TTC549 (cell line): ENCODE results near the gene NTN1.

Source experiments
- FAIRE-seq: peaks from 2 replicates; lab custom pipeline; 2012; peaks lifted over from hg19 to GRCh38; lab: Jason Lieb, UNC

Gene NTN1

GRCh38 chr17:9195961-9196670 is 174.8 kb downstream of the NTN1 start:
- no peak for FAIRE-seq

- no peak for FAIRE-seq
These were observed 178.6 kb downstream of the NTN1 start for GRCh38 chr17:9199571-9200551.

GRCh38 chr17:9200699-9201359 is 179.5 kb downstream of the NTN1 start:
- FAIRE-seq: no peak

- FAIRE-seq: no peak
These were observed 181.2 kb downstream of the NTN1 start for GRCh38 chr17:9202532-9202931.

- FAIRE-seq: no peak
These were observed 182.6 kb downstream of the NTN1 start for GRCh38 chr17:9203771-9204425.

- no peak for FAIRE-seq
These were observed 183.5 kb downstream of the NTN1 start for GRCh38 chr17:9204637-9205329.

- FAIRE-seq: no peak
These were observed 184.5 kb downstream of the NTN1 start for GRCh38 chr17:9205520-9206409.

- FAIRE-seq: no peak
These were observed 185.0 kb downstream of the NTN1 start for GRCh38 chr17:9206410-9206703.

- FAIRE-seq: no peak
These were observed 185.5 kb downstream of the NTN1 start for GRCh38 chr17:9206741-9207332.

GRCh38 chr17:9208381-9209105 is 187.2 kb downstream of the NTN1 start:
- no peak for FAIRE-seq

GRCh38 chr17:9209347-9209746 is 188.0 kb downstream of the NTN1 start:
- FAIRE-seq: no peak

GRCh38 chr17:9209781-9210370 is 188.6 kb downstream of the NTN1 start:
- no peak for FAIRE-seq

- FAIRE-seq: no peak
These were observed 189.9 kb downstream of the NTN1 start for GRCh38 chr17:9211133-9211765.

- FAIRE-seq: no peak
These were observed 191.3 kb downstream of the NTN1 start for GRCh38 chr17:9212376-9213302.

GRCh38 chr17:9213303-9213640 is 192.0 kb downstream of the NTN1 start:
- FAIRE-seq: no peak

- FAIRE-seq: no peak
These were observed 194.2 kb downstream of the NTN1 start for GRCh38 chr17:9215465-9215864.

- FAIRE-seq: no peak
These were observed 196.1 kb downstream of the NTN1 start for GRCh38 chr17:9217151-9218056.
